MG63 (cell line): ENCODE measurements around the gene NME7. TPM values are rescaled to one million over a fixed set of nuclear protein-coding genes. Genes with fewer than 3 reads are reported as not detected.

Source experiments
- DNase-seq: peaks from one replicate; pipeline ENCODE4 v3.0.0-alpha.2; 2020
- H3K27me3 ChIP-seq: fragments of 250-450 bp; sonication (Bioruptor Pico); 2 replicates; pipeline ENCODE4 v1.5.1; 2020; ENCODE audit warnings: mild to moderate bottlenecking, moderate library complexity
- H3K36me3 ChIP-seq: fragments of 250-450 bp; sonication (Bioruptor Pico); 2 replicates; pipeline ENCODE4 v1.5.1; 2020; ENCODE audit warnings: mild to moderate bottlenecking, moderate library complexity
- H3K4me3 ChIP-seq: fragments of 250-450 bp; sonication (Bioruptor Pico); 2 replicates; pipeline ENCODE4 v1.5.1; 2020; ENCODE audit warnings: mild to moderate bottlenecking, moderate library complexity
- H3K9me3 ChIP-seq: fragments of 250-450 bp; sonication (Bioruptor Pico); 2 replicates; pipeline ENCODE4 v1.5.1; 2020; ENCODE audit warnings: mild to moderate bottlenecking, moderate library complexity
- total RNA-seq: library from RNA; depleted of rRNA; stranded (reverse); fragments of >200 nt; shearing (Covaris generic); gene quantifications from 2 replicates; pipeline ENCODE4 v1.2.3, GENCODE V29; 2014; ENCODE audit warnings: low replicate concordance

The NME7 gene
- total RNA-seq, 1 experiment from 2014 or later, result 10.0 TPM

GRCh38 chr1:169321539-169321938, 46.1 kb downstream of the NME7 start:
- DNase-seq, result no peak
- Histone ChIP-seq H3K4me3 (no peak overlapping the region), H3K9me3 (no peaks in the 10 kb centered on the region), H3K27me3 (no peaks in the 10 kb centered on the region), H3K36me3 (no peaks in the 10 kb centered on the region)

GRCh38 chr1:169318536-169319244, 48.9 kb downstream of the NME7 start:
- H3K4me3 ChIP-seq, result no peak overlapping the region
- no peaks in the 10 kb centered on the region for H3K27me3 ChIP-seq
- DNase-seq, result no peak
- no peaks in the 10 kb centered on the region for H3K9me3 ChIP-seq
- H3K36me3 ChIP-seq, result no peaks in the 10 kb centered on the region

- Histone ChIP-seq H3K4me3 (no peak overlapping the region), H3K36me3 (no peaks in the 10 kb centered on the region), H3K9me3 (no peaks in the 10 kb centered on the region), H3K27me3 (no peaks in the 10 kb centered on the region)
- no peak for DNase-seq
Observed at GRCh38 chr1:169316556-169316955, 51.0 kb downstream of the NME7 start.

GRCh38 chr1:169312084-169312954, 55.3 kb downstream of the NME7 start:
- H3K4me3 ChIP-seq, result no peak overlapping the region

GRCh38 chr1:169309178-169310166, 58.1 kb downstream of the NME7 start:
- H3K4me3 ChIP-seq, result no peak overlapping the region
- H3K36me3 ChIP-seq, result no peaks in the 10 kb centered on the region; the same call in 1 of the 2 replicates
- no peaks in the 10 kb centered on the region for H3K27me3 ChIP-seq
- H3K9me3 ChIP-seq, result no peaks in the 10 kb centered on the region
- no peak for DNase-seq

More at GRCh38 chr1:169312084-169312954, 55.3 kb downstream of the NME7 start:
- Histone ChIP-seq H3K27me3 (no peaks in the 10 kb centered on the region), H3K36me3 (no peaks in the 10 kb centered on the region; the same call in 1 of the 2 replicates), H3K9me3 (no peaks in the 10 kb centered on the region)
- DNase-seq, result peak; percentile 76

- H3K9me3 ChIP-seq, result no peaks in the 10 kb centered on the region
- DNase-seq, result no peak
- H3K27me3 ChIP-seq, result no peaks in the 10 kb centered on the region
- no peaks in the 10 kb centered on the region; the same call in 1 of the 2 replicates for H3K36me3 ChIP-seq
- H3K4me3 ChIP-seq, result no peak overlapping the region
Observed at GRCh38 chr1:169308313-169309039, 59.1 kb downstream of the NME7 start.

GRCh38 chr1:169307176-169307575, 60.4 kb downstream of the NME7 start:
- H3K36me3 ChIP-seq, result no peaks in the 10 kb centered on the region; the same call in 1 of the 2 replicates
- no peak for DNase-seq
- no peaks in the 10 kb centered on the region for H3K27me3 ChIP-seq
- no peak overlapping the region for H3K4me3 ChIP-seq
- no peaks in the 10 kb centered on the region for H3K9me3 ChIP-seq

- Histone ChIP-seq H3K27me3 (no peaks in the 10 kb centered on the region), H3K4me3 (no peak overlapping the region), H3K9me3 (no peaks in the 10 kb centered on the region), H3K36me3 (no peaks in the 10 kb centered on the region; the same call in 1 of the 2 replicates)
- no peak for DNase-seq
Observed at GRCh38 chr1:169305948-169306347, 61.6 kb downstream of the NME7 start.

- Histone ChIP-seq H3K4me3 (no peak overlapping the region), H3K27me3 (no peaks in the 10 kb centered on the region), H3K36me3 (no peaks in the 10 kb centered on the region; the same call in 1 of the 2 replicates), H3K9me3 (no peaks in the 10 kb centered on the region)
- DNase-seq, result no peak
Observed at GRCh38 chr1:169305356-169305755, 62.2 kb downstream of the NME7 start.

GRCh38 chr1:169300854-169301253, 66.7 kb downstream of the NME7 start:
- Histone ChIP-seq H3K4me3 (no peak overlapping the region), H3K27me3 (no peaks in the 10 kb centered on the region), H3K9me3 (no peaks in the 10 kb centered on the region), H3K36me3 (no peaks in the 10 kb centered on the region)
- DNase-seq, result no peak

- Histone ChIP-seq H3K36me3 (no peaks in the 10 kb centered on the region), H3K9me3 (no peaks in the 10 kb centered on the region), H3K4me3 (no peak overlapping the region), H3K27me3 (no peaks in the 10 kb centered on the region)
- no peak for DNase-seq
Observed at GRCh38 chr1:169298441-169298840, 69.2 kb downstream of the NME7 start.

GRCh38 chr1:169295846-169296245, 71.8 kb downstream of the NME7 start:
- no peaks in the 10 kb centered on the region for H3K9me3 ChIP-seq
- DNase-seq, result no peak
- H3K4me3 ChIP-seq, result no peak overlapping the region
- no peaks in the 10 kb centered on the region for H3K36me3 ChIP-seq
- H3K27me3 ChIP-seq, result no peaks in the 10 kb centered on the region

- no peak overlapping the region for H3K4me3 ChIP-seq
- no peak for DNase-seq
- H3K9me3 ChIP-seq, result no peaks in the 10 kb centered on the region
- no peaks in the 10 kb centered on the region for H3K36me3 ChIP-seq
- no peaks in the 10 kb centered on the region for H3K27me3 ChIP-seq
Observed at GRCh38 chr1:169295425-169295824, 72.2 kb downstream of the NME7 start.

- Histone ChIP-seq H3K36me3 (no peaks in the 10 kb centered on the region; the same call in 1 of the 2 replicates), H3K4me3 (no peak overlapping the region), H3K27me3 (no peaks in the 10 kb centered on the region), H3K9me3 (no peaks in the 10 kb centered on the region; the same call in 1 of the 2 replicates)
- no peak for DNase-seq
Observed at GRCh38 chr1:169289016-169289415, 78.6 kb downstream of the NME7 start.

- H3K27me3 ChIP-seq, result no peaks in the 10 kb centered on the region
- no peak overlapping the region for H3K4me3 ChIP-seq
- DNase-seq, result no peak
- no peaks in the 10 kb centered on the region; the same call in 1 of the 2 replicates for H3K36me3 ChIP-seq
- peaks cover 2% of the 10 kb centered on the region for H3K9me3 ChIP-seq
Observed at GRCh38 chr1:169288011-169288414, 79.6 kb downstream of the NME7 start.

GRCh38 chr1:169287280-169287679, 80.3 kb downstream of the NME7 start:
- H3K4me3 ChIP-seq, result no peak overlapping the region
- H3K9me3 ChIP-seq, result peaks cover 7% of the 10 kb centered on the region
- H3K36me3 ChIP-seq, result no peaks in the 10 kb centered on the region; the same call in 1 of the 2 replicates
- no peaks in the 10 kb centered on the region for H3K27me3 ChIP-seq
- no peak for DNase-seq
